Measurements from ENCODE around the gene MBP. TPM values are rescaled to one million over a fixed set of nuclear protein-coding genes. Genes with fewer than 3 reads are reported as not detected.

MBP gene
- total and polyA plus RNA-seq, 8 donors = 6.3 to 33.5 (median 20.7) TPM

DNA sequence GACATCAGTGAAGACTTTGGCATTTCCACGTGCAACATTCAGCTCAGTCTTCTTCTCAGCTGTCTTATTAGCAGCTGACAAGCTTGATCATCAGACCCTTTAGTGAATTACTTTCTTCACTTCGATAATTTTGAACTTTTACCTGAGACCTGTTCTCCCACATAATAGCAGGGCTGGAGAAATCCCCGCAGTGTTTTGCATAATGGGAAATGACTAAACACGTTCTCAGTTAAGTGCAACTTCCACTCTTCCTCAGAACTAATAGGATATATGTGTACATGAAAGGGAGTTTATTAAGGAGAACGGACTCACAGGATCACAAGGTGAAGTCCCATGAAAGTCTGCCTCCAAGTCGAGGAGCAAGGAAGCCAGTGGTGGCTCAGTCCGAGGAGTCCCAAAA is 28.8 kb upstream of the MBP start:
- TF ChIP-seq, protein P1, sequence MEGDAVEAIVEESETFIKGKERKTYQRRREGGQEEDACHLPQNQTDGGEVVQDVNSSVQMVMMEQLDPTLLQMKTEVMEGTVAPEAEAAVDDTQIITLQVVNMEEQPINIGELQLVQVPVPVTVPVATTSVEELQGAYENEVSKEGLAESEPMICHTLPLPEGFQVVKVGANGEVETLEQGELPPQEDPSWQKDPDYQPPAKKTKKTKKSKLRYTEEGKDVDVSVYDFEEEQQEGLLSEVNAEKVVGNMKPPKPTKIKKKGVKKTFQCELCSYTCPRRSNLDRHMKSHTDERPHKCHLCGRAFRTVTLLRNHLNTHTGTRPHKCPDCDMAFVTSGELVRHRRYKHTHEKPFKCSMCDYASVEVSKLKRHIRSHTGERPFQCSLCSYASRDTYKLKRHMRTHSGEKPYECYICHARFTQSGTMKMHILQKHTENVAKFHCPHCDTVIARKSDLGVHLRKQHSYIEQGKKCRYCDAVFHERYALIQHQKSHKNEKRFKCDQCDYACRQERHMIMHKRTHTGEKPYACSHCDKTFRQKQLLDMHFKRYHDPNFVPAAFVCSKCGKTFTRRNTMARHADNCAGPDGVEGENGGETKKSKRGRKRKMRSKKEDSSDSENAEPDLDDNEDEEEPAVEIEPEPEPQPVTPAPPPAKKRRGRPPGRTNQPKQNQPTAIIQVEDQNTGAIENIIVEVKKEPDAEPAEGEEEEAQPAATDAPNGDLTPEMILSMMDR (IDR thresholded peaks at IDR 0.05) = no peak
- ATAC-seq (no peak), DNase-seq (no peak), FAIRE-seq (no peak)
- Histone ChIP-seq H3K9me3 (no peaks in the 10 kb centered on the region), H3K36me3 (no peaks in the 10 kb centered on the region), H3K4me1 (no peaks in the 10 kb centered on the region), H3K27ac (no peak overlapping the region), H3K4me3 (no peak overlapping the region), H3K27me3 (no peaks in the 10 kb centered on the region)
- 67 to 73% methylated on average over 7 of the region's 7 CpGs for WGBS, 2 donors
- intact Hi-C loops (cut with DNase I) = no loop called here

DNA sequence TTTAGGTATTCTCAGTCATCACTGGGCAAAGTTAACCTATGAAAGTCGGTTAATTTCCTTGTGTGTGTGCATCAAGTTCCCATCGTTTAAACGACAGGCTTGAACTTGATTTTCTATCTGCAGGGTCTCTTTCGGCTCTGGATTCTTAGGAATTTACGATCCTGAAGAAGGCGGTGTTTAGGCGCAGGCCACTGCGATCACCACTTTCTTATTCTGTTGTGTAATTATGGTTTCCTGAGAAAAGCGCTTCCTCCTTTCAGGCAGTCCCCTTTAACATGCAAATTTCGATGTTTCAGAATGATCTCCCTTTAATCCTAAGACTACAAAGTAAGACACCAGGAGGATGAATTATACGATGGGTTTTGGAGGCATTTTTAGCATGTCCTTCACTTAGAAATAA is 27.9 kb upstream of the MBP start:
- no peak for FAIRE-seq

DNA sequence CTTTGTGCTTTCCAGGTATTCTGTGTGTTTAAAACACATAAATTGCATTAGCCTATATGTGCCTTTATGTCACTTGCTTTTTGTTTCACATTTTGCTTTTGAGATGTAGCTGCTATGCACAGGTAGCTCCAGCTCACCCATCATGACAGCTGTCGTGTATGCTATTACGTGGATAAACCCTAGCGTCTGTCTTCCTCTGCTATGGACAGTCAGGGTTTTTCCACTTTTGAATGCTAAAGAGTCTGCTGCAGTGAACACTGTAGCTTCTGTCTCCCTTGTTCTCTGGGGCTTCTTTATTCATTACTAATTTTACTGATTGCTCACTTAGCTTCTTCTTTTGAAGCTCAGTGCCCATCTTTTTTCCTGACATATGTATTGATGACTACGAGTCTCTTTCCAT is 24.7 kb upstream of the MBP start:
- Histone ChIP-seq H3K27me3 (no peaks in the 10 kb centered on the region), H3K9me3 (no peaks in the 10 kb centered on the region), H3K36me3 (no peaks in the 10 kb centered on the region), H3K27ac (no peak overlapping the region), H3K4me3 (no peak overlapping the region), H3K4me1 (no peaks in the 10 kb centered on the region)
- intact Hi-C loops (cut with DNase I) = no loop called here
- FAIRE-seq = no peak
- ATAC-seq = no peak
- TF ChIP-seq, protein P1 (IDR thresholded peaks at IDR 0.05) = no peak
- no peak for DNase-seq
- WGBS, 2 donors = 86 to 87% methylated on average over 4 of the region's 4 CpGs

More for the DNA sequence above, 27.9 kb upstream of the MBP start:
- no peaks in the 10 kb centered on the region for H3K27me3 ChIP-seq
- intact Hi-C loops (cut with DNase I) = no loop called here
- H3K4me3 ChIP-seq = no peak overlapping the region
- no peak overlapping the region for H3K27ac ChIP-seq
- DNase-seq (no peak), ATAC-seq (no peak)
- no peaks in the 10 kb centered on the region for H3K9me3 ChIP-seq
- no peaks in the 10 kb centered on the region for H3K4me1 ChIP-seq
- H3K36me3 ChIP-seq = no peaks in the 10 kb centered on the region
- WGBS, 2 donors = 73 to 76% methylated on average over 11 of the region's 11 CpGs
- TF ChIP-seq, protein P1 (IDR thresholded peaks at IDR 0.05) = no peak

DNA sequence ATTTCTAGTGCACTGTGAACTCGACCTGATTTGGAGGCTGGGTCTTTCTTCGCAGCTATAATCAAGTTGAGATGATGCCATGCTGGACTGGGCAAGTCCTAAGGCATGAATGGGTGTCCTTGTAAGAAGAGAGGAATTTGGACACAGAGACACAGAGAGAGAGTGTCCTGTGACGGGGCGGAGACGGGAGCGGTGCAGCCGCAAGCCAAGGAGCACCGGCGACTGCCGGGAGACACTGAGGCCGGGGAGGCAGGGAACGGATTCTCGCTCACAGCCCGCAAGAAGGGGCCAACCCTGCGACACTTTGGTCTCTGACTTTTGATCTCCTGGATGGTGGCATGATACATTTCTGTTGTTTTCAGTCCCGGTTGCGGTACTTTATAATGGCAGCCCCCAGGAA is 22.4 kb upstream of the MBP start:
- Histone ChIP-seq H3K4me1 (no peaks in the 10 kb centered on the region), H3K36me3 (no peaks in the 10 kb centered on the region), H3K27ac (no peak overlapping the region), H3K9me3 (no peaks in the 10 kb centered on the region), H3K4me3 (no peak overlapping the region), H3K27me3 (no peaks in the 10 kb centered on the region)
- TF ChIP-seq, protein P1 (IDR thresholded peaks at IDR 0.05) = no peak
- 84 to 87% methylated on average over 17 of the region's 17 CpGs for WGBS, 2 donors
- intact Hi-C loops (cut with DNase I) = no loop called here
- DNase-seq (no peak), ATAC-seq (no peak), FAIRE-seq (no peak)

DNA sequence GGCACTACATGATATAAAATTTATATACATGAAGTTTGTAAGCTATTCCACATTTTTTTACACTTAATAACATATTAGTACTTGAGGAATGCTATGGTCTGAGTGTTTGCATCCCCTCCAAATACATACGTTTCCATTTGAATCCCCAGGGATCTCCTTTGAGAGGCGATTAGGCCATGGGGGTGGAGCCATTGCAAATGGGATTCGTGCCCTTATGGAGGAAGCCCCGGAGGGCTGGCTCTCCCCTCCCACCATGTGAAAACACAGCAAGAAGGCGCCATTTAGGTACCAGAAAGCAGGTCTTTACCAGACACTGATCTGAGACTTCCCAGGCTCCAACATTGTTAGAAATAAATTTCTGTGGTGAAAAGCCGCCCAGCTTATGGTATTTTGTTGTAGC is 20.8 kb upstream of the MBP start:
- Histone ChIP-seq H3K36me3 (no peaks in the 10 kb centered on the region), H3K27ac (no peak overlapping the region), H3K27me3 (no peaks in the 10 kb centered on the region), H3K9me3 (no peaks in the 10 kb centered on the region), H3K4me1 (no peaks in the 10 kb centered on the region), H3K4me3 (no peak overlapping the region)
- intact Hi-C loops (cut with DNase I) = no loop called here
- no peak for ATAC-seq
- TF ChIP-seq, protein P1 (IDR thresholded peaks at IDR 0.05) = no peak
- no peak for FAIRE-seq
- WGBS, 2 donors = 77 to 85% methylated on average over 6 of the region's 6 CpGs
- DNase-seq = no peak
